ENCODE measurements around the gene TEPSIN. TPM values are rescaled to one million over a fixed set of nuclear protein-coding genes. Genes with fewer than 3 reads are reported as not detected.

TEPSIN gene
- polyA plus RNA-seq, 4 donors: 19.3 to 89.9 (median 36.0) TPM

GRCh38 chr17:81221371-81221841 lies 17.4 kb downstream of the TEPSIN start:
- no peak overlapping the region for H3K27ac ChIP-seq (ENCODE audit: low read depth in 1 of 3, low read length in 2 of 3)
- FAIRE-seq (no peak), DNase-seq (no peak)
- H3K27me3 ChIP-seq (ENCODE audit: control insufficient read depth in 3 of 3, insufficient read depth in 3 of 3, low read length in 3 of 3): peaks cover 0 to 9% (median 0%) of the 10 kb centered on the region in 3 donors
- WGBS, 3 donors: 50 to 70% (median 50%) methylated on average over 11 of the region's 11 CpGs
- peaks cover 0 to 32% (median 3%) of the 10 kb centered on the region in 3 donors for H3K36me3 ChIP-seq (ENCODE audit: control insufficient read depth in 3 of 3, insufficient read depth in 2 of 3, low read depth in 1 of 3, low read length in 3 of 3)
- no peaks in the 10 kb centered on the region for H3K9me3 ChIP-seq (ENCODE audit: control insufficient read depth in 2 of 2, insufficient read depth in 1 of 2, low read depth in 1 of 2, low read length in 1 of 2)
- peaks cover 0 to 19% (median 0%) of the 10 kb centered on the region in 3 donors for H3K4me1 ChIP-seq (ENCODE audit: control insufficient read depth in 3 of 3, insufficient read depth in 2 of 3, low read depth in 1 of 3, low read length in 2 of 3)
- no peak overlapping the region for H3K4me3 ChIP-seq (ENCODE audit: low read depth in 1 of 3, low read length in 3 of 3)

- WGBS, 3 donors: 95 to 96% (median 95%) methylated on average over 24 of the region's 24 CpGs
- Histone ChIP-seq H3K27me3 (ENCODE audit: control insufficient read depth in 3 of 3, insufficient read depth in 3 of 3, low read length in 3 of 3) (peaks cover 0 to 9% (median 0%) of the 10 kb centered on the region in 3 donors), H3K9me3 (ENCODE audit: control insufficient read depth in 2 of 2, insufficient read depth in 1 of 2, low read depth in 1 of 2, low read length in 1 of 2) (no peaks in the 10 kb centered on the region), H3K27ac (ENCODE audit: low read depth in 1 of 3, low read length in 2 of 3) (no peak overlapping the region), H3K36me3 (ENCODE audit: control insufficient read depth in 3 of 3, insufficient read depth in 2 of 3, low read depth in 1 of 3, low read length in 3 of 3) (peaks cover 0 to 32% (median 3%) of the 10 kb centered on the region in 3 donors), H3K4me1 (ENCODE audit: control insufficient read depth in 3 of 3, insufficient read depth in 2 of 3, low read depth in 1 of 3, low read length in 2 of 3) (peaks cover 0 to 19% (median 0%) of the 10 kb centered on the region in 3 donors), H3K4me3 (ENCODE audit: low read depth in 1 of 3, low read length in 3 of 3) (no peak overlapping the region)
- FAIRE-seq: no peak
- no peak for DNase-seq
Observed at GRCh38 chr17:81219476-81220180, 19.2 kb downstream of the TEPSIN start.

GRCh38 chr17:81218991-81219390 lies 19.9 kb downstream of the TEPSIN start:
- 90 to 94% (median 92%) methylated on average over 11 of the region's 11 CpGs for WGBS, 3 donors
- FAIRE-seq: no peak

GRCh38 chr17:81218459-81218858 lies 20.4 kb downstream of the TEPSIN start:
- 86 to 95% (median 91%) methylated on average over 13 of the region's 13 CpGs for WGBS, 3 donors

More at GRCh38 chr17:81218991-81219390, 19.9 kb downstream of the TEPSIN start:
- Histone ChIP-seq H3K27me3 (ENCODE audit: control insufficient read depth in 3 of 3, insufficient read depth in 3 of 3, low read length in 3 of 3) (peaks cover 0 to 7% (median 0%) of the 10 kb centered on the region in 3 donors), H3K27ac (ENCODE audit: low read depth in 1 of 3, low read length in 2 of 3) (no peak overlapping the region), H3K9me3 (ENCODE audit: control insufficient read depth in 2 of 2, insufficient read depth in 1 of 2, low read depth in 1 of 2, low read length in 1 of 2) (no peaks in the 10 kb centered on the region), H3K4me3 (ENCODE audit: low read depth in 1 of 3, low read length in 3 of 3) (no peak overlapping the region), H3K4me1 (ENCODE audit: control insufficient read depth in 3 of 3, insufficient read depth in 2 of 3, low read depth in 1 of 3, low read length in 2 of 3) (peaks cover 0 to 19% (median 0%) of the 10 kb centered on the region in 3 donors), H3K36me3 (ENCODE audit: control insufficient read depth in 3 of 3, insufficient read depth in 2 of 3, low read depth in 1 of 3, low read length in 3 of 3) (peaks cover 0 to 32% (median 3%) of the 10 kb centered on the region in 3 donors)
- no peak for DNase-seq

GRCh38 chr17:81217491-81217890 lies 21.4 kb downstream of the TEPSIN start:
- WGBS, 3 donors: 92 to 94% (median 93%) methylated on average over 18 of the region's 18 CpGs
- Histone ChIP-seq H3K4me3 (ENCODE audit: low read depth in 1 of 3, low read length in 3 of 3) (no peak overlapping the region), H3K9me3 (ENCODE audit: control insufficient read depth in 2 of 2, insufficient read depth in 1 of 2, low read depth in 1 of 2, low read length in 1 of 2) (no peaks in the 10 kb centered on the region), H3K27ac (ENCODE audit: low read depth in 1 of 3, low read length in 2 of 3) (no peak overlapping the region), H3K36me3 (ENCODE audit: control insufficient read depth in 3 of 3, insufficient read depth in 2 of 3, low read depth in 1 of 3, low read length in 3 of 3) (peaks cover 0 to 32% (median 3%) of the 10 kb centered on the region in 3 donors), H3K27me3 (ENCODE audit: control insufficient read depth in 3 of 3, insufficient read depth in 3 of 3, low read length in 3 of 3) (no peaks in the 10 kb centered on the region), H3K4me1 (ENCODE audit: control insufficient read depth in 3 of 3, insufficient read depth in 2 of 3, low read depth in 1 of 3, low read length in 2 of 3) (peaks cover 0 to 11% (median 0%) of the 10 kb centered on the region in 3 donors)
- DNase-seq: no peak
- no peak for FAIRE-seq

More at GRCh38 chr17:81218459-81218858, 20.4 kb downstream of the TEPSIN start:
- Histone ChIP-seq H3K27me3 (ENCODE audit: control insufficient read depth in 3 of 3, insufficient read depth in 3 of 3, low read length in 3 of 3) (peaks cover 0 to 2% (median 0%) of the 10 kb centered on the region in 3 donors), H3K27ac (ENCODE audit: low read depth in 1 of 3, low read length in 2 of 3) (no peak overlapping the region), H3K9me3 (ENCODE audit: control insufficient read depth in 2 of 2, insufficient read depth in 1 of 2, low read depth in 1 of 2, low read length in 1 of 2) (no peaks in the 10 kb centered on the region), H3K4me1 (ENCODE audit: control insufficient read depth in 3 of 3, insufficient read depth in 2 of 3, low read depth in 1 of 3, low read length in 2 of 3) (peaks cover 0 to 13% (median 0%) of the 10 kb centered on the region in 3 donors), H3K4me3 (ENCODE audit: low read depth in 1 of 3, low read length in 3 of 3) (no peak overlapping the region), H3K36me3 (ENCODE audit: control insufficient read depth in 3 of 3, insufficient read depth in 2 of 3, low read depth in 1 of 3, low read length in 3 of 3) (peaks cover 0 to 32% (median 3%) of the 10 kb centered on the region in 3 donors)
- FAIRE-seq (no peak), DNase-seq (no peak)

GRCh38 chr17:81213978-81214377 lies 24.9 kb downstream of the TEPSIN start:
- FAIRE-seq: no peak

GRCh38 chr17:81212365-81212764 lies 26.5 kb downstream of the TEPSIN start:
- peaks cover 0 to 29% (median under 1%) of the 10 kb centered on the region in 3 donors for H3K36me3 ChIP-seq (ENCODE audit: control insufficient read depth in 3 of 3, insufficient read depth in 2 of 3, low read depth in 1 of 3, low read length in 3 of 3)

More at GRCh38 chr17:81213978-81214377, 24.9 kb downstream of the TEPSIN start:
- no peak for DNase-seq
- no peaks in the 10 kb centered on the region for H3K9me3 ChIP-seq (ENCODE audit: control insufficient read depth in 2 of 2, insufficient read depth in 1 of 2, low read depth in 1 of 2, low read length in 1 of 2)
- no peaks in the 10 kb centered on the region for H3K4me1 ChIP-seq (ENCODE audit: control insufficient read depth in 3 of 3, insufficient read depth in 2 of 3, low read depth in 1 of 3, low read length in 2 of 3)
- H3K36me3 ChIP-seq (ENCODE audit: control insufficient read depth in 3 of 3, insufficient read depth in 2 of 3, low read depth in 1 of 3, low read length in 3 of 3): peaks cover 0 to 27% (median 3%) of the 10 kb centered on the region in 3 donors
- no peaks in the 10 kb centered on the region for H3K27me3 ChIP-seq (ENCODE audit: control insufficient read depth in 3 of 3, insufficient read depth in 3 of 3, low read length in 3 of 3)
- no peak overlapping the region for H3K4me3 ChIP-seq (ENCODE audit: low read depth in 1 of 3, low read length in 3 of 3)
- 89 to 93% (median 91%) methylated on average over 8 of the region's 8 CpGs for WGBS, 3 donors
- H3K27ac ChIP-seq (ENCODE audit: low read depth in 1 of 3, low read length in 2 of 3): no peak overlapping the region

GRCh38 chr17:81210868-81211267 lies 28.0 kb downstream of the TEPSIN start:
- H3K9me3 ChIP-seq (ENCODE audit: control insufficient read depth in 2 of 2, insufficient read depth in 1 of 2, low read depth in 1 of 2, low read length in 1 of 2): no peaks in the 10 kb centered on the region
- peaks cover 0 to 34% (median 0%) of the 10 kb centered on the region in 3 donors for H3K36me3 ChIP-seq (ENCODE audit: control insufficient read depth in 3 of 3, insufficient read depth in 2 of 3, low read depth in 1 of 3, low read length in 3 of 3)
- DNase-seq (no peak), FAIRE-seq (no peak)
- no peak overlapping the region for H3K4me3 ChIP-seq (ENCODE audit: low read depth in 1 of 3, low read length in 3 of 3)
- no peaks in the 10 kb centered on the region for H3K27me3 ChIP-seq (ENCODE audit: control insufficient read depth in 3 of 3, insufficient read depth in 3 of 3, low read length in 3 of 3)
- WGBS, 3 donors: 70 to 81% (median 73%) methylated on average over 14 of the region's 14 CpGs
- no peak overlapping the region for H3K27ac ChIP-seq (ENCODE audit: low read depth in 1 of 3, low read length in 2 of 3)
- H3K4me1 ChIP-seq (ENCODE audit: control insufficient read depth in 3 of 3, insufficient read depth in 2 of 3, low read depth in 1 of 3, low read length in 2 of 3): no peaks in the 10 kb centered on the region

More at GRCh38 chr17:81212365-81212764, 26.5 kb downstream of the TEPSIN start:
- no peak for DNase-seq
- FAIRE-seq: no peak
- H3K9me3 ChIP-seq (ENCODE audit: control insufficient read depth in 2 of 2, insufficient read depth in 1 of 2, low read depth in 1 of 2, low read length in 1 of 2): no peaks in the 10 kb centered on the region
- no peaks in the 10 kb centered on the region for H3K4me1 ChIP-seq (ENCODE audit: control insufficient read depth in 3 of 3, insufficient read depth in 2 of 3, low read depth in 1 of 3, low read length in 2 of 3)
- H3K4me3 ChIP-seq (ENCODE audit: low read depth in 1 of 3, low read length in 3 of 3): no peak overlapping the region
- no peaks in the 10 kb centered on the region for H3K27me3 ChIP-seq (ENCODE audit: control insufficient read depth in 3 of 3, insufficient read depth in 3 of 3, low read length in 3 of 3)
- whole genome bisulfite sequencing, 3 donors: 89 to 95% (median 91%) methylated on average over 9 of the region's 9 CpGs
- no peak overlapping the region for H3K27ac ChIP-seq (ENCODE audit: low read depth in 1 of 3, low read length in 2 of 3)

Measured in small intestine (tissue), 7 donors.